ENCODE measurements around the gene WWTR1.
A peak's percentile ranks its signal among the peaks of the same experiment; 100 is the strongest.

- TF ChIP-seq MYC (IDR thresholded peaks at IDR 0.05; ENCODE audit: borderline replicate concordance, low read length) (no peak), USF2 (IDR thresholded peaks at IDR 0.05) (no peak), CTCF (IDR thresholded peaks at IDR 0.05) (no peak), CHD2 (IDR thresholded peaks at IDR 0.05; ENCODE audit: low read length, partially characterized antibody) (no peak), JUN (IDR thresholded peaks at IDR 0.05) (no peak), MAZ (IDR thresholded peaks at IDR 0.05; ENCODE audit: borderline replicate concordance, low read depth, low read length) (no peak), CBX2 (IDR thresholded peaks at IDR 0.05; ENCODE audit: borderline replicate concordance, low read depth) (no peak), SMC3 (IDR thresholded peaks at IDR 0.05) (no peak), KDM1A (IDR thresholded peaks at IDR 0.05; ENCODE audit: low read depth) (no peak), MAFK (IDR thresholded peaks at IDR 0.05; ENCODE audit: partially characterized antibody) (peak; percentile 33), CBX8 (IDR thresholded peaks at IDR 0.05) (no peak), POLR2A (IDR thresholded peaks at IDR 0.05; ENCODE audit: low read length) (no peak), ELK1 (IDR thresholded peaks at IDR 0.05; ENCODE audit: low read depth, low read length) (no peak), EP300 (IDR thresholded peaks at IDR 0.05) (no peak)
Observed at GRCh38 chr3:149553781-149554451, 103.9 kb downstream of the WWTR1 start.
